ENCODE measurements around the gene MYO3A. TPM values are rescaled to one million over a fixed set of nuclear protein-coding genes. Genes with fewer than 3 reads are reported as not detected.

MYO3A gene
- total RNA-seq, 1 experiment from 2014 or later, result not detected

- BruUV-seq (replicated peaks), result no TSS peak
- intact Hi-C loops (cut with micrococcal nuclease; ENCODE audit: unreplicated experiment) (no loop called here), in situ Hi-C loops (cut with HindIII; ENCODE audit: low pct_unique_long_range_greater_than_20kb, low sequenced_read_pairs) (no loop called here)
- Histone ChIP-seq H3K9me3 (ENCODE audit: control insufficient read depth, insufficient read depth, low read depth, low read length) (no peaks in the 10 kb centered on the region), H3K4me3 (ENCODE audit: low read depth in 2 of 2, low read length in 2 of 2) (no peak overlapping the region), H3K36me3 (ENCODE audit: control insufficient read depth, insufficient read depth, low read length) (no peaks in the 10 kb centered on the region), H3K27me3 (ENCODE audit: control insufficient read depth, insufficient read depth, low read length) (no peaks in the 10 kb centered on the region), H3K27ac (ENCODE audit: low read length) (no peak overlapping the region), H3K4me1 (ENCODE audit: control insufficient read depth, insufficient read depth, low read length) (no peaks in the 10 kb centered on the region)
- ChIA-PET CTCF (no interaction called here), POLR2A (no interaction called here)
- ATAC-seq, result no peak
- no peak for DNase-seq (ENCODE audit: low read depth, low spot score)
- TF ChIP-seq REST (IDR thresholded peaks at IDR 0.05; ENCODE audit: insufficient read depth in 1 of 2, low read depth in 2 of 2, low read length in 1 of 2), result no peak
- TF ChIP-seq TCF7L2 (IDR thresholded peaks at IDR 0.05; ENCODE audit: low read depth, low read length), result no peak
- TF ChIP-seq POLR2AphosphoS5 (IDR thresholded peaks at IDR 0.05; ENCODE audit: low read depth, low read length), result no peak
- TF ChIP-seq, protein P1, sequence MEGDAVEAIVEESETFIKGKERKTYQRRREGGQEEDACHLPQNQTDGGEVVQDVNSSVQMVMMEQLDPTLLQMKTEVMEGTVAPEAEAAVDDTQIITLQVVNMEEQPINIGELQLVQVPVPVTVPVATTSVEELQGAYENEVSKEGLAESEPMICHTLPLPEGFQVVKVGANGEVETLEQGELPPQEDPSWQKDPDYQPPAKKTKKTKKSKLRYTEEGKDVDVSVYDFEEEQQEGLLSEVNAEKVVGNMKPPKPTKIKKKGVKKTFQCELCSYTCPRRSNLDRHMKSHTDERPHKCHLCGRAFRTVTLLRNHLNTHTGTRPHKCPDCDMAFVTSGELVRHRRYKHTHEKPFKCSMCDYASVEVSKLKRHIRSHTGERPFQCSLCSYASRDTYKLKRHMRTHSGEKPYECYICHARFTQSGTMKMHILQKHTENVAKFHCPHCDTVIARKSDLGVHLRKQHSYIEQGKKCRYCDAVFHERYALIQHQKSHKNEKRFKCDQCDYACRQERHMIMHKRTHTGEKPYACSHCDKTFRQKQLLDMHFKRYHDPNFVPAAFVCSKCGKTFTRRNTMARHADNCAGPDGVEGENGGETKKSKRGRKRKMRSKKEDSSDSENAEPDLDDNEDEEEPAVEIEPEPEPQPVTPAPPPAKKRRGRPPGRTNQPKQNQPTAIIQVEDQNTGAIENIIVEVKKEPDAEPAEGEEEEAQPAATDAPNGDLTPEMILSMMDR (IDR thresholded peaks at IDR 0.05), result no peak
- no peak for TF ChIP-seq SIN3A (IDR thresholded peaks at IDR 0.05; ENCODE audit: borderline replicate concordance, insufficient read depth, low read depth, low read length)
These were observed 112.2 kb downstream of the MYO3A start for GRCh38 chr10:26046073-26046700.

GRCh38 chr10:26048756-26049155 is 114.7 kb downstream of the MYO3A start:
- H3K4me3 ChIP-seq (ENCODE audit: low read depth in 2 of 2, low read length in 2 of 2), result no peak overlapping the region
- TF ChIP-seq, protein P1 (IDR thresholded peaks at IDR 0.05), result no peak
- TF ChIP-seq REST (IDR thresholded peaks at IDR 0.05; ENCODE audit: insufficient read depth in 1 of 2, low read depth in 2 of 2, low read length in 1 of 2) (no peak), TCF7L2 (IDR thresholded peaks at IDR 0.05; ENCODE audit: low read depth, low read length) (no peak), SIN3A (IDR thresholded peaks at IDR 0.05; ENCODE audit: borderline replicate concordance, insufficient read depth, low read depth, low read length) (no peak), POLR2AphosphoS5 (IDR thresholded peaks at IDR 0.05; ENCODE audit: low read depth, low read length) (no peak)
- no peaks in the 10 kb centered on the region for H3K9me3 ChIP-seq (ENCODE audit: control insufficient read depth, insufficient read depth, low read depth, low read length)
- H3K4me1 ChIP-seq (ENCODE audit: control insufficient read depth, insufficient read depth, low read length), result no peaks in the 10 kb centered on the region
- in situ Hi-C loops (cut with HindIII; ENCODE audit: low pct_unique_long_range_greater_than_20kb, low sequenced_read_pairs) (no loop called here), intact Hi-C loops (cut with micrococcal nuclease; ENCODE audit: unreplicated experiment) (no loop called here)
- ATAC-seq (no peak), DNase-seq (ENCODE audit: low read depth, low spot score) (no peak)
- CTCF ChIA-PET, result no interaction called here
- no peaks in the 10 kb centered on the region for H3K27me3 ChIP-seq (ENCODE audit: control insufficient read depth, insufficient read depth, low read length)
- POLR2A ChIA-PET, result no interaction called here
- no TSS peak for BruUV-seq (replicated peaks)
- H3K27ac ChIP-seq (ENCODE audit: low read length), result no peak overlapping the region
- H3K36me3 ChIP-seq (ENCODE audit: control insufficient read depth, insufficient read depth, low read length), result no peaks in the 10 kb centered on the region
